GM12878 (cell line): Measurements from ENCODE around the gene LCOR. TPM values are rescaled to one million over a fixed set of nuclear protein-coding genes. Genes with fewer than 3 reads are reported as not detected.

Experiments used
- ATAC-seq: fragments of 200-7000 bp; cut with Tn5 transposase; 3 replicates; pipeline ENCODE4 v1.9.1; 2020; ENCODE audit warnings: mild to moderate bottlenecking, moderate library complexity
- BruUV-seq: library from RNA; stranded (reverse); fragments of 400-500 nt; replicated peaks from 2 replicates; lab custom pipeline; 2021; lab: Mats Ljungman, UMichigan
- CTCF ChIA-PET: fragments of 300-600 bp; sonication (Branson Sonifier 250); formaldehyde crosslinking; extraction: SDS; loops from one replicate; lab custom pipeline; 2021; ENCODE audit warnings: inconsistent platforms; lab: Yijun Ruan, JAX
- POLR2A ChIA-PET: fragments of 350-600 bp; formaldehyde crosslinking; extraction: SDS; loops from one replicate; lab custom pipeline; 2021; ENCODE audit warnings: inconsistent platforms; lab: Charles Lee
- RAD21 ChIA-PET: fragments of 300-600 bp; sonication (Branson Sonifier 250); formaldehyde crosslinking; loops from one replicate; lab custom pipeline; 2023; ENCODE audit warnings: antibody characterized with exemption; ENCODE audit not compliant: unreplicated experiment; lab: Charles Lee
- SMC1A ChIA-PET: fragments of 300-600 bp; sonication (Branson Sonifier 250); formaldehyde crosslinking; loops from one replicate; lab custom pipeline; 2023; ENCODE audit not compliant: unreplicated experiment, uncharacterized antibody; lab: Charles Lee
- DNase-seq: peaks from one replicate; pipeline ENCODE4 v3.0.0-alpha.2; 2011; ENCODE audit warnings: low read depth, low spot score
- FAIRE-seq: peaks from 3 replicates; lab custom pipeline; 2011; peaks lifted over from hg19 to GRCh38; lab: Jason Lieb, UNC
- H2AFZ ChIP-seq: 2 replicates; pipeline ENCODE4 v1.6.0; 2011; ENCODE audit warnings: low read depth, low read length, control low read depth; ENCODE audit not compliant: control insufficient read depth
- H3K27ac ChIP-seq: 2 replicates; pipeline ENCODE4 v1.5.1; 2011; ENCODE audit warnings: control low read depth; ENCODE audit not compliant: control insufficient read depth, insufficient read depth
- H3K27me3 ChIP-seq, 2 experiments: replicated peaks in 1 of 2; 2 replicates each; pipeline versions ENCODE4 v1.6.0 to v1.6.1; 2011; ENCODE audit warnings: low read length in 1 of 2; ENCODE audit not compliant: control insufficient read depth in 2 of 2, insufficient read depth in 2 of 2
- H3K36me3 ChIP-seq, 2 experiments: 2 replicates each; pipeline ENCODE4 v1.5.1; 2011; ENCODE audit warnings: low read length in 1 of 2; ENCODE audit not compliant: control insufficient read depth in 2 of 2, insufficient read depth in 2 of 2
- H3K4me1 ChIP-seq: 2 replicates; pipeline ENCODE4 v1.6.1; 2011; ENCODE audit warnings: mild to moderate bottlenecking, low read length, moderate library complexity, mixed read lengths; ENCODE audit not compliant: control insufficient read depth, insufficient read depth
- H3K4me2 ChIP-seq: 2 replicates; pipeline ENCODE4 v1.6.0; 2011; ENCODE audit warnings: control low read depth; ENCODE audit not compliant: control insufficient read depth, insufficient read depth
- H3K4me3 ChIP-seq: fragments of 200-600 bp; sonication (generic); 2 replicates; pipeline ENCODE4 v1.5.1; 2016
- H3K79me2 ChIP-seq: 2 replicates; pipeline ENCODE4 v1.6.0; 2011; ENCODE audit warnings: low read length; ENCODE audit not compliant: control insufficient read depth, insufficient read depth
- H3K9ac ChIP-seq: 2 replicates; pipeline ENCODE4 v1.8.0; 2011; ENCODE audit warnings: low read length, control low read depth, mixed read lengths; ENCODE audit not compliant: control insufficient read depth, insufficient read depth
- H3K9me3 ChIP-seq: replicated peaks from 3 replicates; pipeline ENCODE4 v1.5.1; 2011; ENCODE audit warnings: mild to moderate bottlenecking, low read length; ENCODE audit not compliant: control insufficient read depth, insufficient read depth
- H4K20me1 ChIP-seq: 2 replicates; pipeline ENCODE4 v1.6.0; 2011; ENCODE audit not compliant: control insufficient read depth, insufficient read depth
- CREB1 ChIP-seq: IDR thresholded peaks from 2 replicates; pipeline ENCODE4 v1.6.1; 2012; ENCODE audit warnings: low read depth, mild to moderate bottlenecking, inconsistent platforms
- CREM ChIP-seq: IDR thresholded peaks from 2 replicates; pipeline ENCODE4 v1.6.1; 2014; ENCODE audit warnings: antibody characterized with exemption, low read depth
- HCFC1 ChIP-seq: fragments of 150-350 bp; IDR thresholded peaks from 2 replicates; pipeline ENCODE4 v1.6.1; 2014; ENCODE audit warnings: low read length
- MTA3 ChIP-seq: IDR thresholded peaks from 2 replicates; pipeline ENCODE4 v1.6.1; 2012; ENCODE audit warnings: low read length, inconsistent platforms, borderline replicate concordance
- MXI1 ChIP-seq: fragments of 150-350 bp; IDR thresholded peaks from 2 replicates; pipeline ENCODE4 v1.6.1; 2011; ENCODE audit warnings: low read depth, mild to moderate bottlenecking, inconsistent platforms, low read length, improper control_type of control experiment
- RAD21 ChIP-seq: IDR thresholded peaks from 2 replicates; pipeline ENCODE4 v1.6.1; 2011; ENCODE audit warnings: mild to moderate bottlenecking, low read depth, low read length, moderate library complexity; ENCODE audit not compliant: insufficient read depth
- RUNX3 ChIP-seq: IDR thresholded peaks from 2 replicates; pipeline ENCODE4 v1.6.1; 2012; ENCODE audit warnings: low read length, inconsistent platforms
- SMC3 ChIP-seq: IDR thresholded peaks from 2 replicates; pipeline ENCODE4 v1.6.1; 2011; ENCODE audit warnings: low read length, improper control_type of control experiment, borderline replicate concordance
- SRF ChIP-seq, 2 experiments: IDR thresholded peaks; 2 replicates each; pipeline ENCODE4 v1.6.1; 2011; ENCODE audit warnings: low read depth in 2 of 2, low read length in 2 of 2, mild to moderate bottlenecking in 1 of 2, moderate library complexity in 1 of 2
- YY1 ChIP-seq: IDR thresholded peaks from 2 replicates; pipeline ENCODE4 v1.6.1; 2011; ENCODE audit warnings: low read depth, mild to moderate bottlenecking, low read length
- WGBS: methylation state at CpG from one replicate; pipeline ENCODE4 v1.1.6; 2016; ENCODE audit warnings: low lambda C conversion rate; ENCODE audit not compliant: insufficient replicate concordance, insufficient coverage; ENCODE audit errors: missing lambda C conversion rate; 5-methylcytosine and 5-hydroxymethylcytosine counted together
- in situ Hi-C: fragments of 300-500 bp; cut with MboI; formaldehyde crosslinking; loops from 9 replicates; pipeline ENCODE4 v1.14.3; 2018; ENCODE audit warnings: mixed read lengths
- intact Hi-C: fragments of 100-400 bp; cut with micrococcal nuclease; formaldehyde crosslinking; loops from one replicate; pipeline ENCODE4 v1.14.2; 2022; ENCODE audit not compliant: unreplicated experiment
- polyA plus RNA-seq, 11 experiments: library from polyadenylated mRNA; depleted of rRNA in 4 of 11; unstranded in 6 of 11; stranded (reverse) in 5 of 11; fragments of >200 nt; fragmentation: Nextera tagmentation in 4 of 11; fragmentation: Illumina TruSeq in 1 of 11; extraction: Ambion mirVana in 4 of 11; extraction: Trizol in 1 of 11; gene quantifications; 1 replicate in 1 of 11; 2 replicates in 10 of 11; pipeline versions ENCODE4 v1.2.1 to v1.2.3, GENCODE V29; 2011 to 2016; ENCODE audit warnings: inconsistent platforms in 2 of 11, missing spikeins in 2 of 11, low read depth in 1 of 11
- total RNA-seq, 4 experiments: library from RNA; depleted of rRNA in 3 of 4; stranded (reverse); fragments of >200 nt in 3 of 4; fragmentation: Illumina TruSeq in 1 of 4; extraction: Trizol in 1 of 4; gene quantifications; 2 replicates each; pipeline versions ENCODE4 v1.2.1 to v1.2.3, GENCODE V29; 2013 to 2021
- TF ChIP-seq, protein P1 (sequence below): fragments of 450-650 bp; formaldehyde crosslinking; IDR thresholded peaks from 2 replicates; pipeline ENCODE4 v1.4.0; 2020; ENCODE audit warnings: mild to moderate bottlenecking, moderate library complexity
- TF ChIP-seq, protein P2 (sequence below), 3 experiments: IDR thresholded peaks in 2 of 3; conservative IDR thresholded peaks in 1 of 3; 2 replicates each; pipeline ENCODE4 v1.5.1; 2011; ENCODE audit warnings: low read depth in 3 of 3, low read length in 3 of 3, mild to moderate bottlenecking in 3 of 3, control low read depth in 2 of 3, moderate library complexity in 2 of 3, inconsistent platforms in 1 of 3, mixed read lengths in 1 of 3; ENCODE audit not compliant: control insufficient read depth in 2 of 3, insufficient read depth in 1 of 3; ENCODE audit errors: extremely low read depth in 1 of 3
- TF ChIP-seq, protein P3 (sequence below): fragments of 450-650 bp; IDR thresholded peaks from 2 replicates; pipeline ENCODE4 v1.6.1; 2017; ENCODE audit warnings: mild to moderate bottlenecking, low read depth, inconsistent platforms; ENCODE audit not compliant: poor library complexity, severe bottlenecking

LCOR gene
- total and polyA plus RNA-seq, 10 of the 15 experiments (the other 5 are each of a cell fraction or from before 2014, with no cell fraction given): 1.6 to 22.0 (median 13.2) TPM

DNA sequence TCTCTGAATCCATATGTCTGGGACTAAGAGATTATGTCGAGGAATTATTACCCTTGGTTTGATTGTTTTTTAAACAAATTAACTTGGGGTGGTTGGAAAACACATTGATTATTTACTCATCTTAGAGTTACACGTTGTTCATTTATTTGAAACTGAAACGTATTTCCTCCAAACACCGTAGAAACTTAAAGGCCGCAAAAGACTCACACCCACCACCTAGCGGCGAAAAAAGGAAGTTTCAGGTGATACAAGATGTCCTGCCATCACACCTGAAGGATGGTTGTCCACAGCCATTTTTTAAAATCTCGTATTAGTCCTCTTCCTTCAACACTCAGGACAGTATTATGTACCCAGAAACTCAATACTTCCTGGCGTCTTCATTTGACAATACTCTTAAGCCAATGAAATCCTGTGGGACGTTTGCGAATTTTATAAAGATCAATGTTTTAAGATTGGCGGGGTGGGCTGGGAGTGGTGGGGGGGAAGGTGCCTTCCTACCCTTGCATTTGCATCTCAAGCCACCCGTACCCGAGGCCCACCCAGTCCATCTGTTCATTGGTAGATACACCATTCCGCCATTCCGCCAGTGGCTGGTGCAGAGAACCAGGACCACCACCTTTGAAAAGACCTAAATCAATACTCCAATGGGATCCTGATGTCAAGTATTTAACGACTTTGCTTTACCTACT, 1.4 kb upstream of the LCOR start:
- H3K4me3 ChIP-seq: peak overlapping the region; percentile 73; the same call in 1 of the 2 replicates
- ChIA-PET POLR2A (interaction anchor here (0.9 kb wide), 1 partner anchor 61 kb away, joined by 3 read pairs; no protein-coding TSS in a partner anchor), RAD21 (interaction anchor here (1.3 to 1.4 kb wide), 2 partner anchors 90 to 207 kb away, joined by 3 read pairs; no protein-coding TSS in a partner anchor), SMC1A (interaction anchor here (1.0 to 2.0 kb wide), 6 partner anchors 62 to 197 kb away, joined by 3 to 14 read pairs (median 4); no protein-coding TSS in a partner anchor), CTCF (interaction anchor here (1.4 to 1.9 kb wide), 5 partner anchors 41 to 195 kb away, joined by 3 to 9 read pairs (median 6); no protein-coding TSS in a partner anchor)
- no peaks in the 10 kb centered on the region; the same call in 1 of the 2 replicates for H4K20me1 ChIP-seq
- peaks cover 30% of the 10 kb centered on the region for H3K79me2 ChIP-seq
- H3K9me3 ChIP-seq: no peaks in the 10 kb centered on the region
- ATAC-seq: peak; percentile 48
- intact Hi-C loops (loop anchor here (1.0 to 10.0 kb wide), 7 partner anchors 65 to 436 kb away; partner anchors contain the start of gene TM9SF3), in situ Hi-C loops (no loop called here)
- H3K4me1 ChIP-seq: peaks cover 8% of the 10 kb centered on the region
- peak; percentile 67 for DNase-seq
- no peaks in the 10 kb centered on the region for H3K36me3 ChIP-seq
- peak; percentile 94 for FAIRE-seq
- peak overlapping the region; percentile 60; the same call in 1 of the 2 replicates for H3K27ac ChIP-seq
- 23% methylated on average over 17 of the region's 17 CpGs for WGBS
- H3K4me2 ChIP-seq: peak overlapping the region; percentile 67
- H2AFZ ChIP-seq: peak overlapping the region; percentile 79
- BruUV-seq: no TSS peak
- no peaks in the 10 kb centered on the region for H3K27me3 ChIP-seq
- H3K9ac ChIP-seq: peak overlapping the region; percentile 45; the same call in 1 of the 2 replicates
- peak; percentile 65; the same call in 1 of the 2 replicates for TF ChIP-seq MXI1
- peak; percentile 90 for TF ChIP-seq RAD21
- peak; percentile 50 for TF ChIP-seq RUNX3
- TF ChIP-seq SMC3: peak; percentile 90
- TF ChIP-seq HCFC1: no peak
- TF ChIP-seq, protein P1, sequence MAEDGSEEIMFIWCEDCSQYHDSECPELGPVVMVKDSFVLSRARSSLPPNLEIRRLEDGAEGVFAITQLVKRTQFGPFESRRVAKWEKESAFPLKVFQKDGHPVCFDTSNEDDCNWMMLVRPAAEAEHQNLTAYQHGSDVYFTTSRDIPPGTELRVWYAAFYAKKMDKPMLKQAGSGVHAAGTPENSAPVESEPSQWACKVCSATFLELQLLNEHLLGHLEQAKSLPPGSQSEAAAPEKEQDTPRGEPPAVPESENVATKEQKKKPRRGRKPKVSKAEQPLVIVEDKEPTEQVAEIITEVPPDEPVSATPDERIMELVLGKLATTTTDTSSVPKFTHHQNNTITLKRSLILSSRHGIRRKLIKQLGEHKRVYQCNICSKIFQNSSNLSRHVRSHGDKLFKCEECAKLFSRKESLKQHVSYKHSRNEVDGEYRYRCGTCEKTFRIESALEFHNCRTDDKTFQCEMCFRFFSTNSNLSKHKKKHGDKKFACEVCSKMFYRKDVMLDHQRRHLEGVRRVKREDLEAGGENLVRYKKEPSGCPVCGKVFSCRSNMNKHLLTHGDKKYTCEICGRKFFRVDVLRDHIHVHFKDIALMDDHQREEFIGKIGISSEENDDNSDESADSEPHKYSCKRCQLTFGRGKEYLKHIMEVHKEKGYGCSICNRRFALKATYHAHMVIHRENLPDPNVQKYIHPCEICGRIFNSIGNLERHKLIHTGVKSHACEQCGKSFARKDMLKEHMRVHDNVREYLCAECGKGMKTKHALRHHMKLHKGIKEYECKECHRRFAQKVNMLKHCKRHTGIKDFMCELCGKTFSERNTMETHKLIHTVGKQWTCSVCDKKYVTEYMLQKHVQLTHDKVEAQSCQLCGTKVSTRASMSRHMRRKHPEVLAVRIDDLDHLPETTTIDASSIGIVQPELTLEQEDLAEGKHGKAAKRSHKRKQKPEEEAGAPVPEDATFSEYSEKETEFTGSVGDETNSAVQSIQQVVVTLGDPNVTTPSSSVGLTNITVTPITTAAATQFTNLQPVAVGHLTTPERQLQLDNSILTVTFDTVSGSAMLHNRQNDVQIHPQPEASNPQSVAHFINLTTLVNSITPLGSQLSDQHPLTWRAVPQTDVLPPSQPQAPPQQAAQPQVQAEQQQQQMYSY: no peak
- TF ChIP-seq, protein P2, sequence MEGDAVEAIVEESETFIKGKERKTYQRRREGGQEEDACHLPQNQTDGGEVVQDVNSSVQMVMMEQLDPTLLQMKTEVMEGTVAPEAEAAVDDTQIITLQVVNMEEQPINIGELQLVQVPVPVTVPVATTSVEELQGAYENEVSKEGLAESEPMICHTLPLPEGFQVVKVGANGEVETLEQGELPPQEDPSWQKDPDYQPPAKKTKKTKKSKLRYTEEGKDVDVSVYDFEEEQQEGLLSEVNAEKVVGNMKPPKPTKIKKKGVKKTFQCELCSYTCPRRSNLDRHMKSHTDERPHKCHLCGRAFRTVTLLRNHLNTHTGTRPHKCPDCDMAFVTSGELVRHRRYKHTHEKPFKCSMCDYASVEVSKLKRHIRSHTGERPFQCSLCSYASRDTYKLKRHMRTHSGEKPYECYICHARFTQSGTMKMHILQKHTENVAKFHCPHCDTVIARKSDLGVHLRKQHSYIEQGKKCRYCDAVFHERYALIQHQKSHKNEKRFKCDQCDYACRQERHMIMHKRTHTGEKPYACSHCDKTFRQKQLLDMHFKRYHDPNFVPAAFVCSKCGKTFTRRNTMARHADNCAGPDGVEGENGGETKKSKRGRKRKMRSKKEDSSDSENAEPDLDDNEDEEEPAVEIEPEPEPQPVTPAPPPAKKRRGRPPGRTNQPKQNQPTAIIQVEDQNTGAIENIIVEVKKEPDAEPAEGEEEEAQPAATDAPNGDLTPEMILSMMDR (IDR thresholded peaks at IDR 0.05 in 2 of 3, conservative IDR thresholded peaks at IDR 0.05 in 1 of 3; ENCODE audit: control insufficient read depth in 2 of 3, extremely low read depth in 1 of 3, insufficient read depth in 1 of 3, low read depth in 3 of 3, low read length in 3 of 3): peak; percentile 73 to 84 (median 83)
- no peak for TF ChIP-seq MTA3
- TF ChIP-seq CREB1: peak; percentile 44; the same call in 1 of the 2 replicates
- TF ChIP-seq, protein P3, sequence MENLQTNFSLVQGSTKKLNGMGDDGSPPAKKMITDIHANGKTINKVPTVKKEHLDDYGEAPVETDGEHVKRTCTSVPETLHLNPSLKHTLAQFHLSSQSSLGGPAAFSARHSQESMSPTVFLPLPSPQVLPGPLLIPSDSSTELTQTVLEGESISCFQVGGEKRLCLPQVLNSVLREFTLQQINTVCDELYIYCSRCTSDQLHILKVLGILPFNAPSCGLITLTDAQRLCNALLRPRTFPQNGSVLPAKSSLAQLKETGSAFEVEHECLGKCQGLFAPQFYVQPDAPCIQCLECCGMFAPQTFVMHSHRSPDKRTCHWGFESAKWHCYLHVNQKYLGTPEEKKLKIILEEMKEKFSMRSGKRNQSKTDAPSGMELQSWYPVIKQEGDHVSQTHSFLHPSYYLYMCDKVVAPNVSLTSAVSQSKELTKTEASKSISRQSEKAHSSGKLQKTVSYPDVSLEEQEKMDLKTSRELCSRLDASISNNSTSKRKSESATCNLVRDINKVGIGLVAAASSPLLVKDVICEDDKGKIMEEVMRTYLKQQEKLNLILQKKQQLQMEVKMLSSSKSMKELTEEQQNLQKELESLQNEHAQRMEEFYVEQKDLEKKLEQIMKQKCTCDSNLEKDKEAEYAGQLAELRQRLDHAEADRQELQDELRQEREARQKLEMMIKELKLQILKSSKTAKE: peak; percentile 52
- TF ChIP-seq SRF (IDR thresholded peaks at IDR 0.05; ENCODE audit: low read depth in 2 of 2, low read length in 2 of 2): no peak
- TF ChIP-seq CREM: 0 out of 2 replicates have a peak, but pooled peaks have one; percentile 17
- peak; percentile 89 for TF ChIP-seq YY1
